H1 (cell line): Measurements from ENCODE around the gene DOK7. TPM values are rescaled to one million over a fixed set of nuclear protein-coding genes. Genes with fewer than 3 reads are reported as not detected.

Experiments
- CTCF ChIA-PET: fragments of 300-600 bp; sonication (Branson Sonifier 250); formaldehyde crosslinking; loops from one replicate; lab custom pipeline; 2021; ENCODE audit not compliant: partially characterized antibody; lab: Charles Lee
- POLR2A ChIA-PET: fragments of 300-600 bp; sonication (Branson Sonifier 250); formaldehyde crosslinking; loops from one replicate; lab custom pipeline; 2021; ENCODE audit warnings: inconsistent platforms; ENCODE audit not compliant: partially characterized antibody; lab: Charles Lee
- DNase-seq, 2 experiments: peaks; one replicate each; pipeline versions ENCODE4 v3.0.0 to v3.0.0-alpha.2; 2010 to 2022; ENCODE audit warnings: low spot score in 2 of 2, low read depth in 1 of 2, mixed read lengths in 1 of 2
- FAIRE-seq: peaks from 2 replicates; lab custom pipeline; 2011; peaks lifted over from hg19 to GRCh38; lab: Jason Lieb, UNC
- H2AFZ ChIP-seq: 2 replicates; pipeline ENCODE4 v1.8.1; 2012; ENCODE audit warnings: low read length, inconsistent platforms
- H2AK5ac ChIP-seq: 2 replicates; pipeline ENCODE4 v1.6.1; 2013; ENCODE audit warnings: low read depth, low read length
- H2BK120ac ChIP-seq: replicated peaks from 2 replicates; pipeline ENCODE3; 2013; ENCODE audit warnings: low read depth, low read length, inconsistent platforms
- H2BK12ac ChIP-seq: 2 replicates; pipeline ENCODE4 v1.6.1; 2013; ENCODE audit warnings: low read depth, low read length
- H2BK15ac ChIP-seq: 2 replicates; pipeline ENCODE4 v1.6.1; 2013; ENCODE audit warnings: low read length
- H2BK20ac ChIP-seq: 2 replicates; pipeline ENCODE4 v1.6.1; 2013; ENCODE audit warnings: low read length
- H2BK5ac ChIP-seq: 2 replicates; pipeline ENCODE4 v1.6.1; 2013; ENCODE audit warnings: low read depth, low read length
- H3K14ac ChIP-seq: 2 replicates; pipeline ENCODE4 v1.6.1; 2013; ENCODE audit warnings: inconsistent platforms; ENCODE audit not compliant: insufficient read length
- H3K18ac ChIP-seq: 2 replicates; pipeline ENCODE4 v1.6.1; 2013; ENCODE audit warnings: low read length; ENCODE audit errors: extremely low read depth
- H3K23ac ChIP-seq: 2 replicates; pipeline ENCODE4 v1.6.1; 2013; ENCODE audit warnings: inconsistent platforms; ENCODE audit not compliant: insufficient read length
- H3K23me2 ChIP-seq: 2 replicates; pipeline ENCODE4 v1.6.1; 2013; ENCODE audit warnings: low read depth, low read length
- H3K27ac ChIP-seq: 2 replicates; pipeline ENCODE4 v1.6.1; 2011; ENCODE audit warnings: low read depth, low read length, inconsistent platforms
- H3K27me3 ChIP-seq, 4 experiments: replicated peaks in 1 of 4; 1 replicate in 1 of 4; 2 replicates in 3 of 4; pipeline versions ENCODE4 v1.6.1 to v1.8.1; 2011 to 2013; ENCODE audit warnings: low read length in 3 of 4, mild to moderate bottlenecking in 3 of 4, inconsistent platforms in 2 of 4, mixed read lengths in 2 of 4, moderate library complexity in 1 of 4; ENCODE audit not compliant: control insufficient read depth in 3 of 4, insufficient read depth in 3 of 4; ENCODE audit errors: extremely low read depth in 1 of 4
- H3K36me3 ChIP-seq, 4 experiments: 2 replicates each; pipeline versions ENCODE4 v1.6.1 to v1.8.1; 2011 to 2013; ENCODE audit warnings: mild to moderate bottlenecking in 4 of 4, low read length in 3 of 4, moderate library complexity in 2 of 4, control low read depth in 1 of 4, inconsistent platforms in 1 of 4; ENCODE audit not compliant: insufficient read depth in 4 of 4, control insufficient read depth in 2 of 4
- H3K4ac ChIP-seq: replicated peaks from 2 replicates; pipeline ENCODE3; 2013; ENCODE audit warnings: low read length, low read depth, mixed read lengths, inconsistent platforms; ENCODE audit not compliant: insufficient read length
- H3K4me1 ChIP-seq, 4 experiments: replicated peaks in 1 of 4; 1 replicate in 1 of 4; 2 replicates in 3 of 4; pipeline versions ENCODE4 v1.6.1 to v1.8.1; 2011 to 2013; ENCODE audit warnings: low read length in 3 of 4, inconsistent platforms in 2 of 4, mixed read lengths in 1 of 4; ENCODE audit not compliant: insufficient read depth in 4 of 4, control insufficient read depth in 3 of 4
- H3K4me2 ChIP-seq, 2 experiments: 2 replicates each; pipeline versions ENCODE4 v1.6.1 to v1.8.1; 2011 to 2013; ENCODE audit warnings: low read depth in 2 of 2, low read length in 2 of 2, control low read depth in 1 of 2, inconsistent platforms in 1 of 2, mild to moderate bottlenecking in 1 of 2; ENCODE audit not compliant: insufficient read depth in 1 of 2
- H3K4me3 ChIP-seq, 4 experiments: fragments of 200-600, 300-600 bp in 1 of 4; sonication (generic), shearing (Covaris generic), sonication (Bioruptor Twin) in 1 of 4; 2 replicates each; pipeline versions ENCODE4 v1.5.1 to v1.8.1; 2011 to 2016; ENCODE audit warnings: low read length in 4 of 4, low read depth in 3 of 4, control low read depth in 2 of 4, inconsistent platforms in 2 of 4, mild to moderate bottlenecking in 2 of 4, mixed read lengths in 1 of 4, moderate library complexity in 1 of 4; ENCODE audit not compliant: insufficient read depth in 2 of 4; ENCODE audit errors: extremely low read depth in 1 of 4
- H3K56ac ChIP-seq: replicated peaks from 2 replicates; pipeline ENCODE3; 2013; ENCODE audit warnings: low read depth, mild to moderate bottlenecking, mixed read lengths, low read length, inconsistent platforms; ENCODE audit not compliant: insufficient read length
- H3K79me1 ChIP-seq: 2 replicates; pipeline ENCODE4 v1.6.1; 2013; ENCODE audit warnings: low read depth, low read length, control low read depth
- H3K79me2 ChIP-seq, 2 experiments: 2 replicates each; pipeline versions ENCODE4 v1.6.1 to v1.8.1; 2012 to 2013; ENCODE audit warnings: low read length in 2 of 2, mild to moderate bottlenecking in 2 of 2, inconsistent platforms in 1 of 2; ENCODE audit not compliant: insufficient read depth in 2 of 2, control insufficient read depth in 1 of 2
- H3K9ac ChIP-seq, 4 experiments: replicated peaks in 1 of 4; 1 replicate in 1 of 4; 2 replicates in 3 of 4; pipeline versions ENCODE4 v1.6.1 to v1.8.1; 2011 to 2013; ENCODE audit warnings: low read depth in 3 of 4, low read length in 3 of 4, control low read depth in 2 of 4, mild to moderate bottlenecking in 2 of 4, moderate library complexity in 2 of 4, inconsistent platforms in 1 of 4; ENCODE audit errors: extremely low read depth in 1 of 4
- H3K9me3 ChIP-seq, 2 experiments: 2 replicates each; pipeline versions ENCODE4 v1.6.1 to v1.8.1; 2012 to 2013; ENCODE audit warnings: mild to moderate bottlenecking in 2 of 2, moderate library complexity in 2 of 2, control low read depth in 1 of 2, inconsistent platforms in 1 of 2, low read depth in 1 of 2, low read length in 1 of 2, mixed read lengths in 1 of 2; ENCODE audit not compliant: insufficient read depth in 2 of 2
- H4K20me1 ChIP-seq, 2 experiments: replicated peaks in 1 of 2; 2 replicates each; pipeline versions ENCODE3 to v1.8.1; 2011 to 2013; ENCODE audit warnings: inconsistent platforms in 2 of 2, low read length in 2 of 2, mild to moderate bottlenecking in 1 of 2; ENCODE audit not compliant: insufficient read depth in 2 of 2, control insufficient read depth in 1 of 2
- H4K5ac ChIP-seq: 2 replicates; pipeline ENCODE4 v1.6.1; 2013; ENCODE audit warnings: low read length, low read depth, mixed read lengths, inconsistent platforms; ENCODE audit not compliant: insufficient read length
- H4K8ac ChIP-seq: 2 replicates; pipeline ENCODE4 v1.8.0; 2013; ENCODE audit warnings: mild to moderate bottlenecking, moderate library complexity, low read length, inconsistent platforms; ENCODE audit not compliant: insufficient read depth; ENCODE audit errors: extremely low read depth
- H4K91ac ChIP-seq: replicated peaks from 2 replicates; pipeline ENCODE3; 2013; ENCODE audit warnings: low read length, mixed read lengths, inconsistent platforms; ENCODE audit not compliant: insufficient read length
- BACH1 ChIP-seq: IDR thresholded peaks from 2 replicates; pipeline ENCODE4 v1.6.1; 2012; ENCODE audit warnings: low read length, improper control_type of control experiment
- BCL11A ChIP-seq, 2 experiments: IDR thresholded peaks; one replicate each; pipeline ENCODE4 v1.6.1; 2011; ENCODE audit warnings: low read depth in 2 of 2, low read length in 2 of 2, mild to moderate bottlenecking in 2 of 2
- CBX5 ChIP-seq: fragments of 300-800, 300-1000 bp; sonication (generic); IDR thresholded peaks from 2 replicates; pipeline ENCODE4 v1.7.1; 2016; ENCODE audit warnings: antibody characterized with exemption, low read length, low read depth
- CTBP2 ChIP-seq: IDR thresholded peaks from 2 replicates; pipeline ENCODE4 v1.7.0; 2011; ENCODE audit warnings: borderline replicate concordance, mild to moderate bottlenecking, moderate library complexity, mixed read lengths, low read length; ENCODE audit not compliant: insufficient read depth, insufficient read length
- EGR1 ChIP-seq: IDR thresholded peaks from 2 replicates; pipeline ENCODE4 v1.6.1; 2011; ENCODE audit warnings: low read depth, low read length, borderline replicate concordance
- HDAC6 ChIP-seq: IDR thresholded peaks from one replicate; pipeline ENCODE4 v1.7.1; 2012; ENCODE audit warnings: low read depth, mild to moderate bottlenecking, inconsistent platforms, low read length, moderate library complexity
- MAFK ChIP-seq: IDR thresholded peaks from 2 replicates; pipeline ENCODE4 v1.6.1; 2012; ENCODE audit warnings: low read depth, mild to moderate bottlenecking, improper control_type of control experiment, low read length
- PHF8 ChIP-seq: fragments of 200-600 bp; sonication (generic); conservative IDR thresholded peaks from 2 replicates; pipeline ENCODE4 v1.7.1; 2012; ENCODE audit warnings: low read depth, mild to moderate bottlenecking, inconsistent platforms, low read length, moderate library complexity
- POLR2A ChIP-seq, 2 experiments: IDR thresholded peaks; 1 replicate in 1 of 2; 2 replicates in 1 of 2; pipeline ENCODE4 v1.6.1; 2011; ENCODE audit warnings: low read depth in 2 of 2, low read length in 2 of 2, mild to moderate bottlenecking in 2 of 2; ENCODE audit errors: control extremely low read depth in 1 of 2
- TAF1 ChIP-seq: IDR thresholded peaks from 2 replicates; pipeline ENCODE4 v1.6.1; 2011; ENCODE audit warnings: mild to moderate bottlenecking, low read depth, low read length
- ZNF274 ChIP-seq: IDR thresholded peaks from 2 replicates; pipeline ENCODE4 v1.7.0; 2012; ENCODE audit warnings: low read length, borderline replicate concordance; ENCODE audit errors: extremely low read depth
- WGBS, 2 experiments: shearing (Covaris generic) in 1 of 2; methylation state at CpG; one replicate each; pipeline versions ENCODE4 v1.1.6 to v1.1.7; 2013 to 2015; ENCODE audit warnings: low lambda C conversion rate in 2 of 2, mixed read lengths in 2 of 2, inconsistent platforms in 1 of 2, low coverage in 1 of 2, missing lambda C conversion rate in 1 of 2; ENCODE audit not compliant: insufficient replicate concordance in 2 of 2, insufficient coverage in 1 of 2, insufficient read length in 1 of 2; ENCODE audit errors: extremely low coverage in 1 of 2, missing lambda C conversion rate in 1 of 2; 5-methylcytosine and 5-hydroxymethylcytosine counted together
- polyA plus RNA-seq, 7 experiments: library from polyadenylated mRNA; depleted of rRNA in 3 of 7; stranded (reverse) in 5 of 7; unstranded in 2 of 7; fragments of >200 nt in 5 of 7; fragments of 200-250 nt in 2 of 7; gene quantifications; 1 replicate in 5 of 7; 2 replicates in 1 of 7; 4 replicates in 1 of 7; pipeline versions ENCODE4 v1.2.1 to v1.2.3, GENCODE V29; 2011 to 2013; ENCODE audit warnings: missing spikeins in 2 of 7, mixed read lengths in 2 of 7
- total RNA-seq: library from RNA; stranded (reverse); fragmentation: NEBNext Ultra II Directional; extraction: Animal tissue kit (Norgen Biotek cat#: 25700); gene quantifications from 2 replicates; pipeline ENCODE4 v1.2.1, GENCODE V29; 2021

DOK7 gene
- total and polyA plus RNA-seq, 2 of the 8 experiments (the other 6 are each of a cell fraction or from before 2014, with no cell fraction given), result 0.32 TPM; not detected in 1

- no peak overlapping the region for H2BK120ac ChIP-seq
- peaks cover 23% of the 10 kb centered on the region for H3K79me1 ChIP-seq
- CTCF ChIA-PET, result interaction anchor here (1.2 to 5.3 kb wide), 3 partner anchors 16 to 255 kb away, joined by 4 to 43 read pairs (median 4); no protein-coding TSS in a partner anchor
- H3K79me2 ChIP-seq, result peaks cover 0 to 35% of the 10 kb centered on the region in 2 experiments; a peak in 1 of 4 replicates
- H3K23ac ChIP-seq, result no peak overlapping the region
- no peak overlapping the region for H2BK20ac ChIP-seq
- peaks cover 0 to 9% (median 4%) of the 10 kb centered on the region in 4 experiments; a peak in 6 of 8 replicates for H3K36me3 ChIP-seq
- no peaks in the 10 kb centered on the region for H3K9me3 ChIP-seq
- no peak overlapping the region for H2BK15ac ChIP-seq
- H3K56ac ChIP-seq, result no peak overlapping the region
- no peak overlapping the region for H2BK12ac ChIP-seq
- FAIRE-seq (no peak), DNase-seq (no peak)
- peaks cover 12% of the 10 kb centered on the region for H3K23me2 ChIP-seq
- POLR2A ChIA-PET, result no interaction called here
- H3K27me3 ChIP-seq, result peaks cover 1 to 18% (median 13%) of the 10 kb centered on the region in 4 experiments; a peak in 5 of 7 replicates
- no peak overlapping the region for H2AK5ac ChIP-seq
- H3K4me3 ChIP-seq, result no peak overlapping the region
- no peak overlapping the region for H4K5ac ChIP-seq
- no peak overlapping the region for H4K91ac ChIP-seq
- H3K18ac ChIP-seq, result no peak overlapping the region
- no peak overlapping the region for H3K9ac ChIP-seq
- no peak overlapping the region for H3K4me2 ChIP-seq
- 97% methylated on average over 12 of the region's 12 CpGs; no CpG with 5 or more reads in 1 of the 2 experiments for WGBS, 2 experiments
- no peak overlapping the region for H3K14ac ChIP-seq
- H3K27ac ChIP-seq, result no peak overlapping the region
- H4K20me1 ChIP-seq, result peaks cover 27 to 52% of the 10 kb centered on the region in 2 experiments
- H2AFZ ChIP-seq, result no peak overlapping the region
- no peak overlapping the region for H3K4ac ChIP-seq
- H2BK5ac ChIP-seq, result no peak overlapping the region
- peaks cover 3 to 18% (median 12%) of the 10 kb centered on the region in 4 experiments for H3K4me1 ChIP-seq
- H4K8ac ChIP-seq, result no peak overlapping the region
- TF ChIP-seq HDAC6 (no peak), TAF1 (no peak), BACH1 (no peak), PHF8 (no peak), MAFK (no peak), POLR2A (IDR thresholded peaks at IDR 0.05; ENCODE audit: control extremely low read depth in 1 of 2, low read depth in 2 of 2, low read length in 2 of 2) (no peak), BCL11A (IDR thresholded peaks at IDR 0.05; ENCODE audit: low read depth in 2 of 2, low read length in 2 of 2) (no peak), ZNF274 (no peak), EGR1 (no peak), CBX5 (no peak), CTBP2 (no peak)
Observed at GRCh38 chr4:3529363-3529762, 66.3 kb downstream of the DOK7 start.
